Activated CD8-positive, alpha-beta T cell treated with anti-CD3 and anti-CD28 coated beads for 36 hours (primary cell): ENCODE data around the gene KY. TPM values are rescaled to one million over a fixed set of nuclear protein-coding genes. Genes with fewer than 3 reads are reported as not detected.

Experiments used
- ATAC-seq: fragments of 200-7000 bp; cut with Tn5 transposase; one replicate; pipeline ENCODE4 v1.10.0; 2021; ENCODE audit warnings: mild to moderate bottlenecking, moderate library complexity
- CTCF ChIA-PET: fragments of 350-600 bp; sonication (Branson Sonifier 250); formaldehyde crosslinking; loops from one replicate; lab custom pipeline; 2021; ENCODE audit warnings: antibody characterized with exemption; lab: Charles Lee
- POLR2A ChIA-PET: fragments of 350-600 bp; sonication (Branson Sonifier 250); formaldehyde crosslinking; loops from one replicate; lab custom pipeline; 2021; ENCODE audit warnings: antibody characterized with exemption; lab: Charles Lee
- DNase-seq: peaks from one replicate; pipeline ENCODE4 v3.0.0-alpha.2; 2020
- H3K27ac Mint-ChIP-seq: one replicate; pipeline ENCODE4 v1.8.0; 2021; ENCODE audit warnings: mild to moderate bottlenecking, mixed read lengths
- H3K27me3 Mint-ChIP-seq: one replicate; pipeline ENCODE4 v1.8.0; 2021; ENCODE audit warnings: mixed read lengths
- H3K36me3 Mint-ChIP-seq: one replicate; pipeline ENCODE4 v1.8.0; 2021; ENCODE audit warnings: low read depth, mixed read lengths
- H3K4me1 Mint-ChIP-seq: one replicate; pipeline ENCODE4 v1.8.0; 2021; ENCODE audit warnings: low read depth, mixed read lengths
- H3K4me3 Mint-ChIP-seq: one replicate; pipeline ENCODE4 v1.8.0; 2021; ENCODE audit warnings: mild to moderate bottlenecking, moderate library complexity, mixed read lengths
- H3K9me3 Mint-ChIP-seq: one replicate; pipeline ENCODE4 v1.8.0; 2021; ENCODE audit warnings: mixed read lengths
- CTCF ChIP-seq: fragments of 200-600 bp; IDR thresholded peaks from one replicate; pipeline ENCODE4 v1.8.0; 2022; ENCODE audit warnings: antibody characterized with exemption, mild to moderate bottlenecking
- intact Hi-C: fragments of 100-400 bp; cut with micrococcal nuclease; formaldehyde crosslinking; loops from one replicate; pipeline ENCODE4 v1.10.0; 2022
- total RNA-seq, 2 experiments: library from RNA; stranded (reverse); gene quantifications; one replicate each; pipeline ENCODE4 v1.2.3, GENCODE V29; 2021

KY gene
- total RNA-seq, 2 experiments from 2014 or later = not detected

- POLR2A ChIA-PET = no interaction called here
- CTCF ChIA-PET = interaction anchor here (2.5 kb wide), 1 partner anchor 20 kb away, joined by 8 read pairs; no protein-coding TSS in a partner anchor
- Mint-ChIP-seq H3K4me3 (no peak overlapping the region), H3K27me3 (no peaks in the 10 kb centered on the region), H3K36me3 (no peaks in the 10 kb centered on the region), H3K4me1 (no peaks in the 10 kb centered on the region), H3K9me3 (no peaks in the 10 kb centered on the region), H3K27ac (no peak overlapping the region)
- intact Hi-C loops = no loop called here
- no peak for TF ChIP-seq CTCF
- no peak for DNase-seq
- no peak for ATAC-seq
These were observed 30.2 kb downstream of the KY start for GRCh38 chr3:134620476-134621115.

DNA sequence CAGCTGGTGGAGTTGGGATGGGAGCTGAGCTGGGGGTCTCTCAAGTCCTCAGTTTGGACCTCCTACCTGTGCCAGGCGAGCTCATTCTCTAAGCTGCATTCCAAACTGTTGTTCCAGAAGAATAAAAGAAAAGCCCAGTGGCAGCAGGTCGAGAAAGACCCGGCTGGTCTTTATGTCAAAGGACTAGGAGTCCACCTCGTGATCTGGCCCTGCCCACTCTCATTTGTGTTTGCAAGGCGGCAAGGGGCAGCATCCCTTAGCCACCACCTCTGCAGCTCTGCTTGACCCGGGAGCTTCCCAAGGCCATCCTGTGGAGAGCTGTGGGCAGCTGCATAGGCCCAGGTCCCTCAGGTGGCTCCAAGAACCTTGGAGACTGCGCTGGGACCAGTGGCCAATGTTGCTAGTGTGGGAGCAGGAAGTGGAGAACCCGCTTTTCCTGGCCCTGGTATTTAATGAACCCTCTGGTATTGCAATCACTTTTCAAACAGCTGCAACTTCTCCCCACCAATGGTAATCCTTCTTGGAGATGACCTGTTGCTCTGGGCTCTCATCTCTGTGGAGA, 30.9 kb downstream of the KY start:
- no peak for ATAC-seq

DNA sequence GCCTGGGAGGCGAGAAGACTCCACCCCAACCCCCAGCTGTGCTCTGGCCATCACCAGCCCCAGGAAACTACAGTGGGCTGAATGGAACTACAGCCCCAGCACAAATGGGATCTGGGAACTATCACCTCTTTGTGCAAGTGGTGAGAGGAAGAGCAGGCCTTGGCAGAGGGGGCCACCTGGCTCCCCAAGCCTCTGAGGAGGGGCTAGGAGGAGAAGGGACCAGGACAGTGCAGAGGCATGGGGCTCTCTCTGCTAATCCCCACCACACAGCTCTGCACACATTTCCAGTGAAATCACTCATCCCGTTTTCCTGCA, 31.6 kb downstream of the KY start:
- Mint-ChIP-seq H3K9me3 (no peaks in the 10 kb centered on the region), H3K36me3 (no peaks in the 10 kb centered on the region), H3K27ac (no peak overlapping the region), H3K4me1 (no peaks in the 10 kb centered on the region), H3K27me3 (no peaks in the 10 kb centered on the region), H3K4me3 (no peak overlapping the region)
- intact Hi-C loops = no loop called here
- DNase-seq (no peak), ATAC-seq (no peak)
- no peak for TF ChIP-seq CTCF
- ChIA-PET POLR2A (no interaction called here), CTCF (interaction anchor here (2.5 kb wide), 1 partner anchor 18 kb away, joined by 8 read pairs; no protein-coding TSS in a partner anchor)

More for the DNA sequence above, 30.9 kb downstream of the KY start:
- no peaks in the 10 kb centered on the region for H3K4me1 Mint-ChIP-seq
- DNase-seq = no peak
- H3K36me3 Mint-ChIP-seq = no peaks in the 10 kb centered on the region
- H3K27me3 Mint-ChIP-seq = no peaks in the 10 kb centered on the region
- no peak for TF ChIP-seq CTCF
- no peaks in the 10 kb centered on the region for H3K9me3 Mint-ChIP-seq
- POLR2A ChIA-PET = no interaction called here
- no peak overlapping the region for H3K27ac Mint-ChIP-seq
- intact Hi-C loops = no loop called here
- no peak overlapping the region for H3K4me3 Mint-ChIP-seq
- CTCF ChIA-PET = interaction anchor here (2.5 kb wide), 1 partner anchor 19 kb away, joined by 8 read pairs; no protein-coding TSS in a partner anchor

DNA sequence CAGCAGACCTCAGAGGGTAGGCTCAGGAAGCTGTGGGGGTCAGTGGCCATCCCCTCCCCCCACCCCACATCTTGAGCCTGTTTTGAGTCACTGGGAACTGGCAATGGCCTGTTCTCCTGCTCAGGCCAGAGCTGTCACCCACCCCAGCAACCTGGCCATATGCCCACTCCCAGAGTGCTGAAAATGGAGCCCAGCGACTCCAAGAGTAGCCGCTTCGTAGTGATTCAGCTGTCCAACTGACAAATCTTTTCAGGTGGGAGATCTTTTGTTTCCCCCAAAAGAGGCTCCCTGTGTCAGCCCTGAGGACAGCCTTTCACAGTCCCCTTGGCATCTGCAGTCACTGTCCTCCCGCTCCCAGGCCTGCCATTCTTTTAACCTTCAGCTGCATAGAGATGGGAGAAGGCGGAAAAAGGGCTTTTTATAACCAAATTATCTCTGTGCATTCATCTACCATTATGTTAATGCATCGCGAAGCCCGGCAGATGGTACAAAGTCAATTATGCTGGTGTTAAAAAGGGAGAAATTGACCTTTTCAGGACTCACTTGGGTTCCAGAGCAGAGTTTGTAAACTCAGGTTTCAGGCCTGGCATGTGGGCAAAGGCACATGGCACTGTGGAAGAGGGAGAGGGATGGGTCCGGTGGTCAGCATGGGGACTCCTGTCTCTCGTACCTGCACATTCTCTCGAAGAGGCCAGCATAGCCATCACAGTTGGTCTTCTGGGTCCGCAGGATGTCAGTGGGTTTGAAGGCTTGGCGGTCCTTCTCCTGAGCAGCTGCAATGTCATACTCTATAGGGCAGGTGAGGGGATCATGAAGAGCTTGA, 32.1 kb downstream of the KY start:
- H3K4me1 Mint-ChIP-seq = no peaks in the 10 kb centered on the region
- no peak overlapping the region for H3K27ac Mint-ChIP-seq
- DNase-seq (no peak), ATAC-seq (no peak)
- no peaks in the 10 kb centered on the region for H3K9me3 Mint-ChIP-seq
- TF ChIP-seq CTCF = no peak
- H3K27me3 Mint-ChIP-seq = no peaks in the 10 kb centered on the region
- POLR2A ChIA-PET = interaction anchor here (0.5 kb wide), 1 partner anchor 368 kb away, joined by 3 read pairs; no protein-coding TSS in a partner anchor
- intact Hi-C loops = no loop called here
- CTCF ChIA-PET = interaction anchor here (2.5 kb wide), 1 partner anchor 18 kb away, joined by 8 read pairs; no protein-coding TSS in a partner anchor
- H3K4me3 Mint-ChIP-seq = no peak overlapping the region
- H3K36me3 Mint-ChIP-seq = no peaks in the 10 kb centered on the region
